Endometrial microvascular endothelial cells (primary cell): ENCODE results near the gene RBP5. TPM values are rescaled to one million over a fixed set of nuclear protein-coding genes. Genes with fewer than 3 reads are reported as not detected.

Experiments used
- in situ Hi-C: cut with HindIII; loops from 2 replicates; pipeline ENCODE4 v1.10.0; 2017; ENCODE audit warnings: low sequenced_read_pairs, low pct_unique_long_range_greater_than_20kb; ENCODE audit errors: inconsistent ontology term
- total RNA-seq: library from RNA; depleted of rRNA; stranded (reverse); fragments of >200 nt; gene quantifications from one replicate; pipeline ENCODE4 v1.2.3, GENCODE V29; 2015; ENCODE audit errors: inconsistent ontology term

RBP5 gene
- total RNA-seq, 1 donor from 2014 or later = 3.7 TPM

DNA sequence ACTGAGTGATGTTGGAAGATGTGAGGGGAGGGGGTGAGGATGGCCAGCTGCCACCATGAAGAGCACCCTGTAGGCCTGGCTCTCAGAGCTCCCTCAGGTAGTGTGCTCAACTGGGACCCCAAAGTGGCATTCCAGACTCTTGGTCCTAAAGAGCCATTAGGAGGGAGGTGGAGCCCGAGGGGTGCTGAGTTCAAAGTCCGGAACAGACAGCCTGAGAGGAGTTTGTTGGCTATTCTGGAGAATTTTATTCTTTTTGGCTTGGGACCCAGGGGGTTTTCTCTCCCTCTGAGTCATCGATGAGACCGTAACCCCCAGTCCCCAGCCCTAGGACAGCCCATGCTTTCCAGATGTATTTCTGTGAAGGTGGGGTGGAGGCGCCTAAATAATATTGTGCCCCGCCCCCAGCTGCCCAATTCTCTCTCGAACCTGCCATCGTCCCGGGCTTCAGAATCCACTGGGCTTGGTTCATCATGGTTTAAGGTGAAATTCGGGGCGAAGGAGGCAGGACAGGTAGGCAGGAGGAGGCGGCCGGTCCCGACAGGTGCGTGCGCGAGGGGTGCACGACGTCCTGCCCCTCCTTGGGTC, 690 bp upstream of the RBP5 start:
- in situ Hi-C loops = no loop called here

DNA sequence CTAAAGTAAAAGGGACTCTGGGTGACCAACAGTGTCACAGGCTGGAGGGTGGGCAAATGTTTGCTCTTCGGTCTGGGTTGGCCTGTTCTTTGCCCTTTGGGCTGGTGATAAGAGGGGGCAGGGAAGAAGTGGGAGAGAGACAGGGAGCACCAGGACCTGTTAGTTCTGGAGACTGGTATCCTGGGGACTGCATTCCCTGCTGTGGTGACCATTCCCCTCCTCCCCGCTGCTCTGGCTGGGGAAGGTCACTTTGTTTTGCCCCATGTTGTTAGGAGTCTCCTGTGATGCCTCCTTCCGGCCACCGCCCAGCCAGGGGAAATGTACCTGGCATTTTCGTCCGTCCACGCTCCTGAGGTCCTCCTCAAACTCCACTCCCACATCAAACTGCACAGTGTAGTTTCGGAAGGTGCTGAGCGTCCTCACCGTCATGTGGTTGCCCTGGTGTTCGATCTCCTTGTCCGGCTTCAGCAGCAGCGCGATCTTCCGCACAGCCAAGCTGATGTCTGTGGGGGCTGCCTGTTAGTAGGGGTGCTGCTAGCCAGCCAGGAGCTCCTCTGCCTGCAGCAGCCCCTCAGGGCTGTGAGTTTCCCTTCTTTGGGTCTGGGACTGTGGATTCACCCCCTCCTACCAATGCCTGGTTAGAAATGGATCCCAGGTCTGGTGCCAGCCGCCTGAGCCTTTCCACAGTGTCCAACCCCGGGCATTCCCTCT, 618 bp downstream of the RBP5 start:
- in situ Hi-C loops = no loop called here

DNA sequence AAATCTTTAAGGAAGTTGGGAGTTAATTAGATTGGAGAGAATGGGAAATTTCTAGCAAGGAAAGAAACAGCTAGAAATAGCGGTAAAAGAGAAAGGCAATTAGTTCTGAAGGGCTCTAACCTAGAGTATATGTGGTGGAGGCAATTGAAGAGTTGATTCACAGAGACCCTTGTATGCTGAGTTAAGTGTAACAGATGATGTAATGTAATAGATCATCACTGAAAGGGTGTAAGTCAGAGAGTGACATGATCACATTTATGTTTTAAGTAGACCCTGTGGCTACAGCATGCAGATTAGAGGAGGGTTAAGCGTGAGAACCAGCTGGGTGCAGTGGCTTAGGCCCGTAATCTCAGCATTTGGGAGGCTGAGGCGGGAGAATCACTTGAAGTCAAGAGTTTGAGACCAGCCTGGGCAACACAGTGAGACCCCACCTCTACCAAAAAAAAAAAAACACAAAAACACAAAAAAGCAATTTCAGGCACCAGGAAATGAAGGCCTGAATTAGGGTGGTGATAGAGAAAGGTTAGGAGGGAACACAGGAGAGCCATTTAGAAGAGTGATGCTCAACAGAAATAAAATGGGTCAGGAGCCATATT, 3.0 kb downstream of the RBP5 start:
- in situ Hi-C loops = no loop called here

DNA sequence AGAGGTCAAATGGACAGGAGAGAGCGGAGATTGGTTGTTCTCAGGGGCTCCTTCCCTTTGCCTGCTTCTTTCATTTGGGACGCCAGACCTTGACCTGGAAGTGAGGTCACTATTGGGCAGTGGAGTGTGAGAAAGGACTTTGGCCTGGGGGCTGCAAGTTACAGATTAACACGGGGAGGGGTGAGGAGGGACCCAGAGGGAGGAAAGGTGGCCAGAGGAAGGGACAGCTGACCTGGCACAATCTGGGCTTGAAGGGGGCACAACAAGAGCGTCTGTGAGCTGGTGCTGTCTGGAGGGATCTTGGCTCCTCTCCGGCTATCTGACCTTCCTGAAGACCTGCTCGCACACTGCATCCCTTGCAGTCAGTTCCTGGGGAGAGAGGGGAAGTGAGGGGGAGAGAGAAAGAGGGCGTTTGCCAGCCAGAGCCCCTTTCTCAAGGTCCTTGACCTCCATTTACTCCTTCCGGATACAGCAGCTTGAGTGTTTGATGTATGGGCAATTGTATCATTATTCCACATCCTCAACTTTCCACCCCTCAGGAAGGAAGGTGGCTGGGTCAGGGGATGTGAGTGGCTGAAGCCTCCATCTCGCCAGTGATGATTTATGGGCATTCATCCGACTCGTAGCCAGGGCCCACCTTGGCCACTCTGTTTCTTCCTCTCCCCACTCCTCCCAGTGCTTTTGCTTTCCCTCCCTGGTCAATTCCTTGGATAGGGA, 4.7 kb downstream of the RBP5 start:
- in situ Hi-C loops = loop anchor here (25.0 kb wide), 1 partner anchor 112 kb away; the partner anchor contains the start of gene LPCAT3

DNA sequence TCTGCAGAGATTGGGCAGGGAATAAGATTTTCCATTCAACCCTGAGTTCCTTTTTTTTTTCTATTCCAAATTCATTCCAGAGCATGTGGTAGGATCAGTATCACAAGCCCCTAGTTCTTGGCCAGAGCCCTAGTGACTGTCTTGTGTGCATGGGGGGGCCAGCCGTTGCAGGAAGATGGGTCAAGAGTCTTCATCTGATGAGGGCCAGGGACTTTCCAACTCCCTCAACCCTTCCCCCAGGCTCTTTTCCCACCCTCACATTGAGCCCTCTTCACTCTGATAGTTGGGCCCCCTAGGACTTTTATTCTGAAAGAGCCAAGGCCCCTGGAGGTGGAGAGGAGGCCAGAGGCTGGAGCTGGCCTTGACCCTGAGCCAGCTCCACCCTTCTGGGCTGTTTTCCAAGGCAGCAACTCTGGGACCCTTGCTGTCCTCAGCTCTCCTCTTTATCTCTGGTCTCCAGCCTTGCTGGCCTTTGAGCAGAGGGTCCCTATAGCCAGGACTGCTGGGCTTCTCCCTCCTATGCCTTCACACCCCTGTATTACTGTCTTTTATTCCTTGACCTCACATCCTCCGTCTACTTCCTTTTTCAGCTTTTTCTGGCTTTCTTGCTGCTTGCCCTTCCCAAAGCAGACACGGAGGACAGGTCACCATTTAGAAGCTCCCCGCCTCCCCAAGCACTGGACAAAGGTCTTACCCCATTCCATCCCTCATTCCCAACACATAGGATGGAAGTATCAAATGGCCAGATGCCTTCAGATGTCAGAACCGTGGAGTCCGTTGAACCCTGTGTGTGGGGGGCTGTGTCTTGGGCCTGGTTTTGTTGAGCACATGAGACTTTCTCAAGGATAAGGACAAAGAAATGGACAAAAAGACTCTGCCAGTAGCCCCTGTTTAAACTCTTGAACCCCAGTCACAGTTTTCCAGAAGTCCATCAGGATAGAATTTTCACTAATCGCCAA, 5.6 kb downstream of the RBP5 start:
- in situ Hi-C loops = loop anchor here (25.0 kb wide), 1 partner anchor 111 kb away; the partner anchor contains the start of gene LPCAT3

DNA sequence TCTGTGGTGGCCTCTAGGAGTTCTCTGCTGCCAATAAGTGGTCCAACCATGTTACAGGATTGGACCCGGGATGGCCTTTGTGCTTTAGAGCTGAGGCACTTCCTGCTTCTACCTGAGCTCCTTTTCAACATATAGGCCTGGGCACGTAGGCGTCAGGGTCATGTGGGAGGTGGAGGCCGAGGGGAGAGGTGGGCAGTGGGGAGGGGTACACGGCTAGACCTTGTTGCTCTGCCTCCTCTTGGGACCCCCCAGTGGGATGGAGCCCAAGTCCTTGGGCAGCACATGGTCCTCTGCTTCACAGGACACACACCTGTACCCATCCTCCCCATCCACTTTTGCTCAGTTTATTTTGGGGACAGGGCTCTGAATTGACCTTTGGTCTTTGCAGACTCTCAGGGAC, 7.4 kb downstream of the RBP5 start:
- in situ Hi-C loops = loop anchor here (25.0 kb wide), 1 partner anchor 109 kb away; the partner anchor contains the start of gene LPCAT3

DNA sequence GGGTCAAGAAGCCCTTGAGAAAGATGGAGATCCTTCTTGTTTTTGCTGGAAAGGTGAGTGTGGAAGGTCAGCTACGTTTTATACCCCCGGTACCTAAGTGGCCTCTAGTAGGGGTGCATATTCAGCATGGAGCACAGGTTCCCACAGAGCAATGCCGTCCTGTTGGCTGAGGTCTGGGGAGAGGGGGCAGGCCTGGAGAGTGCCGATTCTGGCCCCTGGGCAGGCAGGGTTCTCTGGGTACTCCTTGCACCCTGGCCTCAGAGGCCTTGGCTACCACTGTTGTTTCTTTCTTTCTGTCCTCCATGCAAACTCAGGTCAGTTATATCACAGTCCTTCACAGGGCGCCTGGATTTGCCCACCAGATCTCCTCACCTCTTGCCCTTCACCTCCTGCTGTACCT, 8.5 kb downstream of the RBP5 start:
- in situ Hi-C loops = loop anchor here (25.0 kb wide), 1 partner anchor 108 kb away; the partner anchor contains the start of gene LPCAT3

DNA sequence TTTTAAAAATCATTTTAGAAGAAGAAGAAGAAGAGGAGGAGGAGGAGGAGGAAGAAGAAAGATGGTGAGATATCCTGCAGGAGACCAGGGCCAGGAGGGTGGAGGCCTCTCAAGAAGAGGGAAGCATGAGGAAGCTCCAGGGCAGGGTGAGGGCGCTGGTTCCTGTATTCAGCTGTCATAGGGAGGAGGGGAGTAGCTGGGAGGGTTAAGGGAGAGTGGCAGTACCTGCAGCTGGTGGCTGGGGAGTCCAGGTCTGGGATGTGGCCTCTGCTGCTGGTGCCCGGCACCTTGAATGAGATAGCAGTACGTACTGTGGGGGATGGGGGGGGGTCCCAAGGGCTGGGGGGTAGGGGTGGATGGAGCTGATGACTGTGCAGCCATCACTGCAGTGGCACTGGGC, 9.8 kb downstream of the RBP5 start:
- in situ Hi-C loops = loop anchor here (25.0 kb wide), 1 partner anchor 107 kb away; the partner anchor contains the start of gene LPCAT3

DNA sequence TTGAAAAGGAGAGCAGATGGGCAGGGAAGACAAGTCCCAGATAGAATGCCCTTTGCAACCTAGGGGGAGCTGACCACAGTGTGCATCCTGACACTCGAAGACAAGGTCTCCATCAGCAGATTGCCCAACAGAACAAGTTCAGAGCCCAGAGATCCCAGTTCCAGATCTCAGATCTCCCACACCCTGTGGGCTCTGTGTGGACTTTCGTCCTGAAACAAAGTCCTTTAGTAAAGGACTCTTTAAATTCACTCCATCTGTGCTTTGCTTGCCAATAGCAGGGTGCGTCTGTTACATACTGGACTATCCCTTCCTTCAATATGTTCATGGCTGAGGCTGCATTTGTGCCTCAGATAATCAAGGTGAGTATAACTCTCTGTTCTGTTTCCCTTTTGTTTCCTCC, 11.0 kb downstream of the RBP5 start:
- in situ Hi-C loops = loop anchor here (25.0 kb wide), 1 partner anchor 105 kb away; the partner anchor contains the start of gene LPCAT3

DNA sequence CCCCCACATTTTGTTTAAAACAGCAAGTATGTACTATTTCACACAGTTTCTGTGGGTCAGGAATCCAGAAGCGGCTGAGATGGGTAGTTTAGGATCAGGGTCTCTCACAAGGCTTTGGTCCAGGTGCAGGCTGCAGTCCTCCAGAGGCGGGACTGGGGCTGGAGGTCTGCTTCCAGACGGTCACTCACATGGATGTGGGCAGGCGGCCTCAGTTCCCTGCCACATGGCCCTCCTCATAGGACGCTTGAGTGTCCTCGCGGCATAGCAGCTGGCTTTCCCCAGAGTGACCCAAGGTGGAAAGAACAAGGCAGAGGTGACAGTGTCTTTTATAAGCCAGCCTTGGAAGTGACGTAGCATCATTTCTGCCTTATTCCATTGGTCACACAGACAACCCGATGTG, 11.8 kb downstream of the RBP5 start:
- in situ Hi-C loops = loop anchor here (25.0 kb wide), 1 partner anchor 105 kb away; the partner anchor contains the start of gene LPCAT3

DNA sequence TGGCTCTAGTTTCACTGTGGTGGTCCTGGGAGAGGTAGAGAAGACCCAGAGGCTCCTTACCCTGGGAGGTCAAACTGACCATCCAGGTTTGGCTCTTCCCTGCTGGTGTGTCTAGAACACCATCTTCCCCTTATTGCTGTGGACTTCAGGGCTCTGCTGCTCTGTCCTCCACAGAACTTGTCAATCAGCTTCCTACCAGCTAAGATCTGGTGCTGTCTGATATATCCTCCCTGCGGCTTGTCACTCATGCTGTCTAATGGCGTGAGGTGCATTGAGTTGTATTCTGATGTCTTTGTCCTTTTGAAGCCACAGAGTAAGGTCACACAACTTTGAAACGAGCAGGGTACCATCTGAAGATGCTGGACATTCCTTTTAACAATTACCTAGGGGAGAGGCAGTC, 12.5 kb downstream of the RBP5 start:
- in situ Hi-C loops = loop anchor here (25.0 kb wide), 1 partner anchor 104 kb away; the partner anchor contains the start of gene LPCAT3

DNA sequence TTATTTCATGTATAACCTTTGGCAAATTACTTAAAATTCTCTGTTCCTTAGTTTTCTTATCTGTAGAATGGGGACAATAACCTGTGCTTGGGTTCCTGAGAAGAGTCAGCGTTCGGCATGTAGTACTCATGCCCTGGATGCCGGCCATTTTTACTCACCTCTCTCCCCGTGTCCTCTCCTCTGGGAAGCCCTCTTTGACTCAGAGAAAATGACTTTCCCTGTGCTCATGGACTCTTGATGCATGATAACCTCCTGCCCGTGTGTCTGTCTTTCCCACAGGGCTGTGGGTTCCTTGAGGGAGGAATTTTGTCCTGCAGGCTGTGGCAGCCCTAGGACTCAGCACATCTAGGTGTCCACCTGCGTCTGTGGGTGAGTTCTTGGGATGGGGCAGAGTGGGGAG, 13.8 kb downstream of the RBP5 start:
- in situ Hi-C loops = loop anchor here (25.0 kb wide), 1 partner anchor 103 kb away; the partner anchor contains the start of gene LPCAT3

DNA sequence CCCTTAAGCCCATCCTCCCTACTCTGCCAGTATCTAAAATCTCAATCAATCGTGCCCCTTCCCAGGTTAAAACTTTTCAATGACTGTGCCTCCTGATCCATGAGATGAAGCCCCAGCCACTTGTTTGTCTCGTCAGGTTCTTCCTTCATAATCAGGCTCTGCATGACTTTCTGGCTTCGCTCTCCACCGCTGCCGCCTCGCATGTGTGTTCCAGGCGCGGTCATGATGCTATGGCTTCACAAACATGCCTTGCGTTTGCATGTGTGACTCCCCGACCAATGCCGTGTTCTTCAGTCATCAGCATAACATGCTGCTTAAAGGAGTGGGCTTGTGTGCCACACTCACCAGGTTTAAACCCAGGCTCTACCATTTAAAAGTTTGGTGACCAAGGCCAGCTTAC, 14.7 kb downstream of the RBP5 start:
- in situ Hi-C loops = loop anchor here (25.0 kb wide), 1 partner anchor 102 kb away; the partner anchor contains the start of gene LPCAT3

DNA sequence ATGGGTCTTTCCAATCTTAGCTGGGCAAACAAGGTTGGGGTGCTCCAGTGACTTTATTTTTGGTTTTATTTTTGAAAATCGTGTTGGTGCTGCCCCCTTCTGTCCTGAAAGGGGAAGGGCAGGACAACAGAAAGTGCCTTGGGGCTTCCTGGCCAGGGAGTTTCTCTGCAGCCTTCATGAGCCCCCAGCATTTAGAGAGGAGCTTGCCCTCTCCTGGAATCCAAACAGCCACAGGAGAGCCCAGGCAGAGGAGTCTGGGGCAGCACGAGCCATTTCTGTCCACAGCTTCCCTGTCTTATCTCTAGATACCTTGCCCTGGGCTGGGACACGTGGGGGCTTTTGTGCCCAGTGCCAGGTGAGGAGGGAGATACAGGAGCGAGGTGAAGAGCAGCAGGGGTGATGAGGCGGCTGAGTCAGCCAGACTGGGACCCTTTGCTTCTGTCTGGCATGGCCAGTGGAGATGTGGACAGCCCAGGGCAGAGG, 15.3 kb downstream of the RBP5 start:
- in situ Hi-C loops = loop anchor here (25.0 kb wide), 1 partner anchor 101 kb away; the partner anchor contains the start of gene LPCAT3

DNA sequence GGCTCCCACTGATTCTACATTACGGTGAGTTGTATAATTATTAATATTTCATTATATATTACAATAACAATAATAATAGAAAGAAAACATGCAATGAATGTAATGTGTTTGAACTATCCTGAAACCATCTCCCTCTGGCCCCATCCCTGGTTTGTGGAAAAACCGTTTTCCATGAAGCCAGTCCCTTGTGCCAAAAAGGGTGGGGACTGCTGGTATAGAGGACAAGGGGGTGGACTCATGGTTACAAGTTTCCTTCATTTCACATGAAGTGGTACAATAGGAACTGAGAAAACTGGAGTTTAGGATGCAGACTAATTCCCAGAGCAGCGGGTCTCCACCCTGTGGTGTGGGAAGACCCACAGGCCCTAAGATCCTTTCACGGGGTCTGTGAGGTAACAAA, 16.6 kb downstream of the RBP5 start:
- in situ Hi-C loops = loop anchor here (25.0 kb wide), 1 partner anchor 100 kb away; the partner anchor contains the start of gene LPCAT3

DNA sequence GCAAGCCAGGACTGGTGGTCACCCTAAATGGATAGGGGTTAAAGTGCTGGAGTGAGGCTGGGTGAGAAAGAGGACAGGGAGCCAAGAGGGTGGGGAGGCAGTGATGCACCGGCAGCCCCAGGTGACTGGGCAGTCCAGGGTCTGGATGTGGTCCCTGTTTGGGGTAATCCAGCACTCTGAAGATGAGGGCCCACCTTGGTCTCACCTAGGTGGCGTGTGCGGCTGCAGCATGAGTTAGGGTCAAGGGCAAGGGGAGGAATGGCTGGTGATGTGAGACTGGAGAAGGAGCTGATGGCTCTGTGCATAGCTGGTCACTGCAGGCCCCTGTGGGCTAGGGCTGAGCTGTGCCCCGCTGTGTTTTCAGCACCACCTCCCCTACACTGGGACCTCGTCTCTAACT, 18.0 kb downstream of the RBP5 start:
- in situ Hi-C loops = loop anchor here (25.0 kb wide), 1 partner anchor 98 kb away; the partner anchor contains the start of gene LPCAT3

DNA sequence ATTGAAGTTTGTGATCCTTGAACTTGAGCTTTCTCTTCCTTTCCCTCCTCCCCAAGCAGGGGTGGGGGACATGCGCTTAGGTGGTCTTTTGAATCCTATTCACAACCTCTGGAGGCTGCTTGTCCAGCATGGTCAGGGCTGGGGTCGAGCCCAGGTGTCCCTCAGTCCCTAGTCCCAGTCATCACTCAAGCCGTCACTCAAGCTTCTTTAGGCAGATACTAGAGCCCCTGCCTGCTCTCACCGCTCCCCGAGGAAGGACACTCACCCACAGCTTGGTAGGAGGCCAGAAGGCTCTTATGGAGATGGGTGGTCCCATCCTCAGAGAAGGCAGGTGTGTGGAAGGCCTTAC, 19.1 kb downstream of the RBP5 start:
- in situ Hi-C loops = loop anchor here (25.0 kb wide), 1 partner anchor 97 kb away; the partner anchor contains the start of gene LPCAT3
